Left renal pelvis (tissue), 4 donors: Measurements from ENCODE around the gene FOXO6. TPM values are rescaled to one million over a fixed set of nuclear protein-coding genes. Genes with fewer than 3 reads are reported as not detected.

Experiments
- DNase-seq, 4 donors: peaks; one replicate each; pipeline ENCODE4 v3.0.0-alpha.2; 2013; ENCODE audit warnings: low read depth in 4 of 4, low spot score in 3 of 4
- polyA plus RNA-seq, 4 donors: library from polyadenylated mRNA; unstranded; fragments of 120-200 nt; gene quantifications; one replicate each; pipeline ENCODE4 v1.2.1, GENCODE V29; 2013; ENCODE audit not compliant: insufficient read length in 4 of 4

Gene FOXO6
- polyA plus RNA-seq, 4 donors = 1.4 to 3.0 (median 2.3) TPM

- peak in 1 of 4 donors; percentile 73 for DNase-seq
Measured at GRCh38 chr1:41380979-41381691, 19.9 kb downstream of the FOXO6 start.

- DNase-seq = no peak
Measured at GRCh38 chr1:41381692-41382479, 20.7 kb downstream of the FOXO6 start.

- no peak for DNase-seq
Measured at GRCh38 chr1:41382480-41383090, 21.4 kb downstream of the FOXO6 start.

GRCh38 chr1:41383094-41383852 is 22.0 kb downstream of the FOXO6 start:
- DNase-seq = no peak

- no peak for DNase-seq
Measured at GRCh38 chr1:41384579-41384978, 23.3 kb downstream of the FOXO6 start.

GRCh38 chr1:41385398-41386195 is 24.4 kb downstream of the FOXO6 start:
- DNase-seq = no peak

GRCh38 chr1:41386196-41386663 is 25.0 kb downstream of the FOXO6 start:
- no peak for DNase-seq

GRCh38 chr1:41387667-41388091 is 26.4 kb downstream of the FOXO6 start:
- DNase-seq = peak in 3 of 4 donors; percentile 74 to 83 (median 75)

GRCh38 chr1:41388510-41388909 is 27.3 kb downstream of the FOXO6 start:
- no peak for DNase-seq

- DNase-seq = no peak
Measured at GRCh38 chr1:41389009-41389408, 27.8 kb downstream of the FOXO6 start.

GRCh38 chr1:41390166-41390565 is 28.9 kb downstream of the FOXO6 start:
- DNase-seq = no peak

- no peak for DNase-seq
Measured at GRCh38 chr1:41390573-41390972, 29.3 kb downstream of the FOXO6 start.

GRCh38 chr1:41391834-41392527 is 30.7 kb downstream of the FOXO6 start:
- DNase-seq = no peak

- no peak for DNase-seq
Measured at GRCh38 chr1:41392528-41392924, 31.3 kb downstream of the FOXO6 start.

GRCh38 chr1:41393716-41394368 is 32.6 kb downstream of the FOXO6 start:
- no peak for DNase-seq

- DNase-seq = no peak
Measured at GRCh38 chr1:41394369-41394744, 33.1 kb downstream of the FOXO6 start.

- no peak for DNase-seq
Measured at GRCh38 chr1:41394959-41395956, 34.0 kb downstream of the FOXO6 start.

GRCh38 chr1:41396084-41396483 is 34.9 kb downstream of the FOXO6 start:
- no peak for DNase-seq
